ENCODE results near the gene ZNF423.

ZNF423 gene

DNA sequence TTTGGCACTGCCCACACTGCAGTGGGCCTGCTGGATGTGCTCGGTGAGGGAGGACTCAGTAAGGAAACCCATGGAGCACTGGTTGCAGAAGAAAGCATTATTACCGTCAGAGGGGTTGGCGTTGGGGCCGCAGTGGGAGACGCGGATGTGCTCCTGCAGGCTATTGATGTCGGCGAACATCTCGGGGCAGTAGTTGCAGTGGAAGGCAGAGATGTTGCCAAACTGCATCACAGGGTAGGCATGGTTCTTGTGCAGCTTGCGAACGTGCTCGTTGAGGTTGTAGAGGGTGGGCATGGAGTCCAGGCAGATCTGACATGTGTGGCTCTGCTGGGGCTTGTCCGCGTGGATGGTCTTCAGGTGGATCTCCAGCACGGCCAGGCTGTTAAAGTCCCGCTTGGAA is 218.4 kb downstream of the ZNF423 start:
- peaks cover 6% of the 10 kb centered on the region for H3K27me3 ChIP-seq (replicated peaks; ENCODE audit: insufficient read depth, low read length)
- H3K4me2 ChIP-seq (ENCODE audit: low read depth, low read length): no peak overlapping the region
- no peaks in the 10 kb centered on the region for H3K79me2 ChIP-seq (ENCODE audit: low read length)
- H2AFZ ChIP-seq (ENCODE audit: low read length): no peak overlapping the region
- H3K27ac ChIP-seq (ENCODE audit: low read length): no peak overlapping the region
- DNase-seq: no peak
- no peaks in the 10 kb centered on the region for H3F3A ChIP-seq (ENCODE audit: insufficient read depth, low read length)
- no peaks in the 10 kb centered on the region for H3K4me1 ChIP-seq (ENCODE audit: low read length)
- no peaks in the 10 kb centered on the region for H3K36me3 ChIP-seq (replicated peaks; ENCODE audit: insufficient read depth, low read length)
- H4K20me1 ChIP-seq (ENCODE audit: insufficient read depth, low read length): no peaks in the 10 kb centered on the region
- H3K9ac ChIP-seq (ENCODE audit: low read length): no peak overlapping the region
- H3K9me2 ChIP-seq (replicated peaks; ENCODE audit: insufficient read depth, low read length): no peaks in the 10 kb centered on the region
- H3K9me3 ChIP-seq (replicated peaks; ENCODE audit: insufficient read depth, low read length): no peaks in the 10 kb centered on the region
- no peak overlapping the region for H3K4me3 ChIP-seq (ENCODE audit: low read length)
- TF ChIP-seq EZH2phosphoT487 (IDR thresholded peaks at IDR 0.05; ENCODE audit: low read length) (no peak), EZH2 (optimal IDR thresholded peaks at IDR 0.05; ENCODE audit: low read depth, low read length) (no peak)
- TF ChIP-seq, protein P1, sequence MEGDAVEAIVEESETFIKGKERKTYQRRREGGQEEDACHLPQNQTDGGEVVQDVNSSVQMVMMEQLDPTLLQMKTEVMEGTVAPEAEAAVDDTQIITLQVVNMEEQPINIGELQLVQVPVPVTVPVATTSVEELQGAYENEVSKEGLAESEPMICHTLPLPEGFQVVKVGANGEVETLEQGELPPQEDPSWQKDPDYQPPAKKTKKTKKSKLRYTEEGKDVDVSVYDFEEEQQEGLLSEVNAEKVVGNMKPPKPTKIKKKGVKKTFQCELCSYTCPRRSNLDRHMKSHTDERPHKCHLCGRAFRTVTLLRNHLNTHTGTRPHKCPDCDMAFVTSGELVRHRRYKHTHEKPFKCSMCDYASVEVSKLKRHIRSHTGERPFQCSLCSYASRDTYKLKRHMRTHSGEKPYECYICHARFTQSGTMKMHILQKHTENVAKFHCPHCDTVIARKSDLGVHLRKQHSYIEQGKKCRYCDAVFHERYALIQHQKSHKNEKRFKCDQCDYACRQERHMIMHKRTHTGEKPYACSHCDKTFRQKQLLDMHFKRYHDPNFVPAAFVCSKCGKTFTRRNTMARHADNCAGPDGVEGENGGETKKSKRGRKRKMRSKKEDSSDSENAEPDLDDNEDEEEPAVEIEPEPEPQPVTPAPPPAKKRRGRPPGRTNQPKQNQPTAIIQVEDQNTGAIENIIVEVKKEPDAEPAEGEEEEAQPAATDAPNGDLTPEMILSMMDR (IDR thresholded peaks at IDR 0.05; ENCODE audit: low read length): no peak

DNA sequence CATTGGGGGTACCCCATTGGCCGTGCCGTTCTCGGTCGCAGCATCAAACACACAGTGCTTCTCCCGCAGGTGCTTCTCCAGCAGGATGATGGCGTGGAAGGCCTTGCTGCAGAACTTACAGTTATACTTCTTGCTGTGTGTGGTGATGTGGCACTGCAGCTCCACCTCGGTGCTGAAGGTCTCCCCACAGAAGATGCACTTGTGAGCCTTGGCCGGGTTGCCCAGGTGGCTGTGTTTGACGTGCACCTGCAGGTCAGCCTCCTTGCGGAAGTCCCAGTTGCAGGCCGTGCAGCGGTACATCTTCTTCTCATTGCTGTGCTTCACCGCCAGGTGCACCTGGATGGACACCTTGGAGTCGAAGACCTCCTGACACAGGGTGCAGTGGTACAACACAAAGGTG is 219.3 kb downstream of the ZNF423 start:
- Histone ChIP-seq H3K4me3 (ENCODE audit: low read length) (no peak overlapping the region), H3K4me1 (ENCODE audit: low read length) (no peaks in the 10 kb centered on the region), H4K20me1 (ENCODE audit: insufficient read depth, low read length) (no peaks in the 10 kb centered on the region), H3K27ac (ENCODE audit: low read length) (no peak overlapping the region), H3K27me3 (replicated peaks; ENCODE audit: insufficient read depth, low read length) (peaks cover 6% of the 10 kb centered on the region), H3K9me2 (replicated peaks; ENCODE audit: insufficient read depth, low read length) (no peaks in the 10 kb centered on the region), H3K4me2 (ENCODE audit: low read depth, low read length) (no peak overlapping the region), H3K36me3 (replicated peaks; ENCODE audit: insufficient read depth, low read length) (no peaks in the 10 kb centered on the region), H3K9ac (ENCODE audit: low read length) (no peak overlapping the region), H3K9me3 (replicated peaks; ENCODE audit: insufficient read depth, low read length) (no peaks in the 10 kb centered on the region), H2AFZ (ENCODE audit: low read length) (no peak overlapping the region), H3K79me2 (ENCODE audit: low read length) (no peaks in the 10 kb centered on the region), H3F3A (ENCODE audit: insufficient read depth, low read length) (no peaks in the 10 kb centered on the region)
- DNase-seq: no peak
- TF ChIP-seq, protein P1 (IDR thresholded peaks at IDR 0.05; ENCODE audit: low read length): no peak
- TF ChIP-seq EZH2 (optimal IDR thresholded peaks at IDR 0.05; ENCODE audit: low read depth, low read length) (no peak), EZH2phosphoT487 (IDR thresholded peaks at IDR 0.05; ENCODE audit: low read length) (no peak)

DNA sequence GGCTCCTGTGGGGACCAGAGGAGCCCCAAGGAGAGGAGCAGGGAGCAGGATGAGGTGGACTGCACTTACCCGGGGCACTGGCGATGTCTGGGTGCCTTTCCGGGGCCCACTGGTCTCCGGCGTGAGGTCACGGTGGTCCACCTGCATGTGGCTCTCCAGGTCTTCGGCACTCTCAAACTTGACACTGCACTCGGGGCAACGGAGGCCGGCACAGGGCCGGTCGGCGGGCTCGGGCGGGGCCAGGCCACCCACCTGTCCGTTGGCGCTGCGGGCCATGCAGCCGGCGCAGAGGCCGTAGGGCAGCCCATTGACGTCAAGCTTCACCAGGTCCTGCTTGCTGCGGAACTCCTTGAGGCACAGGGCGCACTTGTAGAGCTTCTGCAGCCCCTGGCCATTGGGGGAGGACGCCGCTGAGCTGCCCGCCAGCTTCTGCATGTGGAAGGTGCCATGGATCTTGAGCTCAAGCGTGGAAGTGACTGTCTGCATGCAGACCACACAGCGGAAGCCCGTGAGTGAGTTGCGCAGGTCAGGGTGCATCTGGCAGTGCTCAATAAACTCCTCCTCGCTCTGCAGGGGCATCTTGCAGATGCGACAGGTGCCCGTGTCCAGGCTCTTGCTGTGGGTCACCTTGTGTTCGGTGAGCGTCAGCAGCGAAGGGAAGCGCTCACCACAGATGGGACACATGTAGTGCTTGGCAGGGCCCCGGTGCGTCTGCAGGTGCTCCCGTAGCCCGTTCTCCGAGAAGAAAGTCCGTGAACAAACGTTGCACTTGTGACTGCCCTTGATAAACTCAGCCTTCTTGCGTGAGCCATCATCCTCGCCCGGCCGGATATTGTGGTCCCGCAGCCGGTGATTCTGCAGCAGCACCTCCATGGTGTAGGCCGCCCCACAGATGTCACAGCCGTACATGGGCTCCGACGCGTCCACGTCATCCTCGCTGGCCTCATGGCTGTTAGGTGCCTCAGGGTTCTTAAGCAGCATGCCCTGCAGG is 220.0 kb downstream of the ZNF423 start:
- Histone ChIP-seq H3K9me2 (replicated peaks; ENCODE audit: insufficient read depth, low read length) (no peaks in the 10 kb centered on the region), H3F3A (ENCODE audit: insufficient read depth, low read length) (no peaks in the 10 kb centered on the region), H3K27me3 (replicated peaks; ENCODE audit: insufficient read depth, low read length) (peaks cover 6% of the 10 kb centered on the region), H3K9ac (ENCODE audit: low read length) (no peak overlapping the region), H3K27ac (ENCODE audit: low read length) (no peak overlapping the region), H3K4me1 (ENCODE audit: low read length) (no peaks in the 10 kb centered on the region), H3K4me3 (ENCODE audit: low read length) (no peak overlapping the region), H2AFZ (ENCODE audit: low read length) (no peak overlapping the region), H4K20me1 (ENCODE audit: insufficient read depth, low read length) (no peaks in the 10 kb centered on the region), H3K36me3 (replicated peaks; ENCODE audit: insufficient read depth, low read length) (no peaks in the 10 kb centered on the region), H3K9me3 (replicated peaks; ENCODE audit: insufficient read depth, low read length) (no peaks in the 10 kb centered on the region), H3K79me2 (ENCODE audit: low read length) (no peaks in the 10 kb centered on the region), H3K4me2 (ENCODE audit: low read depth, low read length) (no peak overlapping the region)
- TF ChIP-seq, protein P1 (IDR thresholded peaks at IDR 0.05; ENCODE audit: low read length): no peak
- TF ChIP-seq EZH2 (optimal IDR thresholded peaks at IDR 0.05; ENCODE audit: low read depth, low read length) (no peak), EZH2phosphoT487 (IDR thresholded peaks at IDR 0.05; ENCODE audit: low read length) (no peak)
- no peak for DNase-seq

Measured in MM.1S (cell line).